Heart right ventricle (tissue), 16 donors: ENCODE data around the gene B2M. TPM values are rescaled to one million over a fixed set of nuclear protein-coding genes. Genes with fewer than 3 reads are reported as not detected.

Experiments
- ATAC-seq, 8 donors: fragments of 200-7000 bp; cut with Tn5 transposase; one replicate each; pipeline ENCODE4 v1.9.1; 2020; ENCODE audit warnings: mild to moderate bottlenecking in 8 of 8, moderate library complexity in 8 of 8, moderate number of reproducible peaks in 1 of 8
- DNase-seq, 2 donors: peaks; one replicate each; pipeline ENCODE4 v3.0.0-alpha.2; 2020
- H3K27ac ChIP-seq, 10 donors: fragments of 200-600 bp; sonication (generic) in 2 of 10; one replicate each; pipeline versions ENCODE4 v1.5.0 to v1.8.0; 2020 to 2022; ENCODE audit warnings: mild to moderate bottlenecking in 3 of 10
- H3K27me3 ChIP-seq, 7 donors: fragments of 200-600 bp; one replicate each; pipeline ENCODE4 v1.8.0; 2021 to 2022; ENCODE audit warnings: mild to moderate bottlenecking in 2 of 7
- H3K36me3 ChIP-seq, 9 donors: fragments of 200-600 bp; sonication (generic) in 1 of 9; one replicate each; pipeline versions ENCODE4 v1.5.0 to v1.8.0; 2020 to 2022; ENCODE audit warnings: mild to moderate bottlenecking in 2 of 9
- H3K4me1 ChIP-seq, 9 donors: fragments of 200-600 bp; sonication (generic) in 1 of 9; one replicate each; pipeline versions ENCODE4 v1.5.0 to v1.8.0; 2020 to 2022; ENCODE audit warnings: mild to moderate bottlenecking in 4 of 9
- H3K4me3 ChIP-seq, 10 donors: fragments of 200-600 bp; sonication (generic) in 2 of 10; one replicate each; pipeline versions ENCODE4 v1.5.0 to v1.8.0; 2020 to 2022; ENCODE audit warnings: mild to moderate bottlenecking in 7 of 10, moderate library complexity in 2 of 10
- H3K9me3 ChIP-seq, 11 donors: fragments of 200-600 bp in 10 of 11; sonication (generic) in 2 of 11; one replicate each; pipeline versions ENCODE4 v1.5.0 to v1.8.0; 2013 to 2022; ENCODE audit warnings: mild to moderate bottlenecking in 2 of 11, control low read depth in 1 of 11, moderate library complexity in 1 of 11
- CTCF ChIP-seq, 9 donors: fragments of 200-600 bp; sonication (generic) in 2 of 9; IDR thresholded peaks; one replicate each; pipeline versions ENCODE4 v1.5.0 to v1.8.0; 2021 to 2022; ENCODE audit warnings: antibody characterized with exemption in 9 of 9, mild to moderate bottlenecking in 5 of 9, moderate library complexity in 1 of 9
- WGBS, 2 donors: extraction: QIAGEN DNeasy Blood & Tissue Kit; methylation state at CpG; one replicate each; pipeline ENCODE4 v1.1.7; 2013; ENCODE audit warnings: inconsistent platforms in 1 of 2; 5-methylcytosine and 5-hydroxymethylcytosine counted together
- intact Hi-C, 10 donors: fragments of 100-400 bp; cut with DNase I; formaldehyde crosslinking; loops; one replicate each; pipeline versions ENCODE4 v1.11.1 to v1.14.2; 2022
- polyA plus RNA-seq, 2 donors: library from polyadenylated mRNA; stranded (reverse); fragments of 200-250 nt; gene quantifications; one replicate each; pipeline ENCODE4 v1.2.3, GENCODE V29; 2013
- total RNA-seq, 10 donors: library from RNA; stranded (reverse); fragmentation: NEBNext Ultra II Directional in 3 of 10; extraction: Animal tissue kit (Norgen Biotek cat#: 25700) in 3 of 10; gene quantifications; one replicate each; pipeline versions ENCODE4 v1.2.1 to v1.2.4, GENCODE V29; 2021 to 2023
- donor health status: Arrhythmogenic right ventricular cardiomyopathy.
- donor health status: ischemic (EF 13 %, LVEDD 7.1; RV severe dilation, severe dysfunction).
- donor health status: healthy with polysubstance abuse.
- donor health status: DM: no; HTN: yes; CAD: no.
- donor health status: DM: no; HTN: no; CAD: no.
- donor health status: ischemic (EF 25% LVEDD 6.9; RV normal size, moderate dysfunction).
- donor health status: ischemic (EF 25% LVEDD 5.7; RV mildly dilated, moderate dysfunction).
- donor health status: healthy.
- donor health status: DM: yes; HTN: yes; CAD: no.
- donor health status: Ischemic cardiomyopathy.
- donor health status: ischemic (EF 35%, LVEDD 5.7; RV mildly dilated, moderate dysfunction).
- donor health status: nonischemic (EF 11% LVEDD 7.7; RV severe dilation, severe dysfunction).
- donor health status: DM: yes; HTN: yes; CAD: no.
- donor health status: PGD.
- donor health status: ischemic (EF 29% LVEDD 5.4; RV normal size, mild dysfunction).
- donor health status: nonischemic (EF 23%, LVEDD 6.1; RV moderate dilation, normal function).

B2M gene
- total and polyA plus RNA-seq, 12 donors, result 782 to 5,382 (median 1,085) TPM

GRCh38 chr15:44663410-44664308 is 47.7 kb upstream of the B2M start, which contains the start of gene SPG11:
Gene SPG11, minus strand, starts transcription at chr15:44663662. Its CDS starts 15 bp downstream, at chr15:44663647.
- 8 to 9% methylated on average over 53 of the region's 53 CpGs for WGBS, 2 donors
- intact Hi-C loops, result loop anchor here in 9 of 10 donors (1.0 to 5.0 kb wide), 10 partner anchors 47 to 75 kb away; partner anchors contain the start of genes TRIM69 (in 5 of the 9), B2M (in 4 of the 9) and PATL2 (in 4 of the 9)
- Histone ChIP-seq H3K27ac (peak within 1 kb of the TSS; percentile 76 to 100 (median 97)), H3K27me3 (no peaks in the 10 kb centered on the region), H3K9me3 (no peaks in the 10 kb centered on the region), H3K4me1 (peaks cover 0 to 48% (median 26%) of the 10 kb centered on the region in 9 donors), H3K36me3 (peaks cover 0 to 21% (median 17%) of the 10 kb centered on the region in 9 donors), H3K4me3 (peak within 1 kb of the TSS; percentile 80 to 100 (median 88))
- peak; percentile 97 to 99 (median 98) for ATAC-seq
- TF ChIP-seq CTCF (IDR thresholded peaks at IDR 0.05), result peak; percentile 87 to 98 (median 97)
- peak; percentile 98 for DNase-seq

GRCh38 chr15:44666210-44667038 is 44.9 kb upstream of the B2M start:
- WGBS, 2 donors, result 57 to 63% methylated on average over 5 of the region's 5 CpGs
- intact Hi-C loops, result loop anchor here in 4 of 10 donors (5.0 kb wide), 3 partner anchors 36 to 71 kb away; partner anchors contain the start of gene TRIM69 (in 1 of the 4)
- H3K27ac ChIP-seq, result peak overlapping the region in 3 of 10 donors; percentile 6 to 71 (median 49)

GRCh38 chr15:44667039-44667360 is 44.3 kb upstream of the B2M start:
- H3K4me1 ChIP-seq, result peaks cover 0 to 31% (median 12%) of the 10 kb centered on the region in 9 donors
- H3K9me3 ChIP-seq, result no peaks in the 10 kb centered on the region
- H3K4me3 ChIP-seq, result no peak overlapping the region
- WGBS, 2 donors, result 50 to 52% methylated on average over 3 of the region's 3 CpGs
- no peaks in the 10 kb centered on the region for H3K36me3 ChIP-seq
- intact Hi-C loops, result loop anchor here in 4 of 10 donors (5.0 kb wide), 3 partner anchors 35 to 70 kb away; partner anchors contain the start of gene TRIM69 (in 1 of the 4)
- H3K27me3 ChIP-seq, result no peaks in the 10 kb centered on the region
- H3K27ac ChIP-seq, result peak overlapping the region in 5 of 10 donors; percentile 6 to 71 (median 21)
- TF ChIP-seq CTCF (IDR thresholded peaks at IDR 0.05), result no peak
- ATAC-seq (no peak), DNase-seq (no peak)

More at GRCh38 chr15:44666210-44667038, 44.9 kb upstream of the B2M start:
- H3K4me3 ChIP-seq, result peak overlapping the region in 1 of 10 donors; percentile 1
- peaks cover 0 to 36% (median 18%) of the 10 kb centered on the region in 9 donors for H3K4me1 ChIP-seq
- no peak for ATAC-seq
- DNase-seq, result no peak
- no peaks in the 10 kb centered on the region for H3K36me3 ChIP-seq
- H3K9me3 ChIP-seq, result no peaks in the 10 kb centered on the region
- no peak for TF ChIP-seq CTCF (IDR thresholded peaks at IDR 0.05)
- no peaks in the 10 kb centered on the region for H3K27me3 ChIP-seq

GRCh38 chr15:44668921-44669320 is 42.4 kb upstream of the B2M start:
- Histone ChIP-seq H3K4me3 (no peak overlapping the region), H3K27me3 (no peaks in the 10 kb centered on the region), H3K27ac (no peak overlapping the region), H3K36me3 (no peaks in the 10 kb centered on the region), H3K4me1 (peaks cover 0 to 22% (median 4%) of the 10 kb centered on the region in 9 donors), H3K9me3 (no peaks in the 10 kb centered on the region)
- WGBS, 2 donors, result 68 to 86% methylated on average over 2 of the region's 2 CpGs
- ATAC-seq (no peak), DNase-seq (no peak)
- no peak for TF ChIP-seq CTCF (IDR thresholded peaks at IDR 0.05)
- intact Hi-C loops, result loop anchor here in 4 of 10 donors (5.0 kb wide), 3 partner anchors 33 to 68 kb away; partner anchors contain the start of gene TRIM69 (in 1 of the 4)
